ENCODE measurements around the gene SH3PXD2B. TPM values are rescaled to one million over a fixed set of nuclear protein-coding genes. Genes with fewer than 3 reads are reported as not detected.

SH3PXD2B gene
- total and polyA plus RNA-seq, 2 donors (not counting 1 experiment from before 2014, with no cell fraction given) = not detected

- TF ChIP-seq, protein P1, sequence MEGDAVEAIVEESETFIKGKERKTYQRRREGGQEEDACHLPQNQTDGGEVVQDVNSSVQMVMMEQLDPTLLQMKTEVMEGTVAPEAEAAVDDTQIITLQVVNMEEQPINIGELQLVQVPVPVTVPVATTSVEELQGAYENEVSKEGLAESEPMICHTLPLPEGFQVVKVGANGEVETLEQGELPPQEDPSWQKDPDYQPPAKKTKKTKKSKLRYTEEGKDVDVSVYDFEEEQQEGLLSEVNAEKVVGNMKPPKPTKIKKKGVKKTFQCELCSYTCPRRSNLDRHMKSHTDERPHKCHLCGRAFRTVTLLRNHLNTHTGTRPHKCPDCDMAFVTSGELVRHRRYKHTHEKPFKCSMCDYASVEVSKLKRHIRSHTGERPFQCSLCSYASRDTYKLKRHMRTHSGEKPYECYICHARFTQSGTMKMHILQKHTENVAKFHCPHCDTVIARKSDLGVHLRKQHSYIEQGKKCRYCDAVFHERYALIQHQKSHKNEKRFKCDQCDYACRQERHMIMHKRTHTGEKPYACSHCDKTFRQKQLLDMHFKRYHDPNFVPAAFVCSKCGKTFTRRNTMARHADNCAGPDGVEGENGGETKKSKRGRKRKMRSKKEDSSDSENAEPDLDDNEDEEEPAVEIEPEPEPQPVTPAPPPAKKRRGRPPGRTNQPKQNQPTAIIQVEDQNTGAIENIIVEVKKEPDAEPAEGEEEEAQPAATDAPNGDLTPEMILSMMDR (IDR thresholded peaks at IDR 0.05) = no peak
- TF ChIP-seq EZH2 (IDR thresholded peaks at IDR 0.05; ENCODE audit: borderline replicate concordance, insufficient read depth, low read depth, low read length, poor library complexity, severe bottlenecking) = no peak
- Mint-ChIP-seq H3K9me3 (ENCODE audit: insufficient read depth) (peaks cover 3% of the 10 kb centered on the region), H3K27ac (no peak overlapping the region), H3K4me3 (no peak overlapping the region), H3K4me1 (no peaks in the 10 kb centered on the region), H3K27me3 (peaks cover 4% of the 10 kb centered on the region)
- no peaks in the 10 kb centered on the region for H3K79me2 ChIP-seq (ENCODE audit: control insufficient read depth, insufficient read depth, low read length)
- no peak overlapping the region for H2AFZ ChIP-seq (ENCODE audit: insufficient read depth, low read depth, low read length, poor library complexity, severe bottlenecking)
- no peak overlapping the region for H3K9ac ChIP-seq (ENCODE audit: low read length)
- intact Hi-C loops (cut with micrococcal nuclease) = no loop called here
- H3K36me3 ChIP-seq (replicated peaks in 1 of 2; ENCODE audit: control extremely low read depth in 1 of 2, control insufficient read depth in 1 of 2, extremely low read depth in 1 of 2, insufficient read depth in 2 of 2, low read length in 1 of 2) = no peaks in the 10 kb centered on the region
- CTCF ChIA-PET = no interaction called here
- H4K20me1 ChIP-seq (ENCODE audit: control insufficient read depth, insufficient read depth, low read length, poor library complexity, severe bottlenecking) = no peaks in the 10 kb centered on the region
- ATAC-seq (ENCODE audit: low read depth) = no peak
- no peaks in the 10 kb centered on the region for H3K27me3 ChIP-seq (replicated peaks in 1 of 4; ENCODE audit: control extremely low read depth in 1 of 4, control insufficient read depth in 3 of 4, insufficient read depth in 4 of 4, low read length in 3 of 4)
- H3K27ac ChIP-seq (ENCODE audit: low read length in 2 of 2) = no peak overlapping the region
- no peak overlapping the region for H3K4me2 ChIP-seq (replicated peaks; ENCODE audit: low read depth, low read length, poor library complexity, severe bottlenecking)
- no peaks in the 10 kb centered on the region for H3K4me1 ChIP-seq (ENCODE audit: control insufficient read depth in 2 of 2, insufficient read depth in 2 of 2, low read length in 2 of 2)
- DNase-seq = no peak
- WGBS (ENCODE audit: insufficient coverage) = 83% methylated on average over 13 of the region's 13 CpGs
- H3K4me3 ChIP-seq (ENCODE audit: control extremely low read depth in 1 of 5, extremely low read depth in 1 of 5, insufficient read depth in 1 of 5, low read depth in 2 of 5, low read length in 4 of 5) = no peak overlapping the region
- POLR2A ChIA-PET = no interaction called here
- peaks cover 0 to 4% (median 0%) of the 10 kb centered on the region in 3 donors for H3K9me3 ChIP-seq (ENCODE audit: control extremely low read depth in 1 of 3, control insufficient read depth in 2 of 3, insufficient read depth in 1 of 3, low read length in 2 of 3)
Measured at GRCh38 chr5:172414531-172415361, 39.6 kb downstream of the SH3PXD2B start.

- CTCF ChIA-PET = no interaction called here
Measured at GRCh38 chr5:172413601-172414171, 40.6 kb downstream of the SH3PXD2B start.

More at GRCh38 chr5:172413601-172414171, 40.6 kb downstream of the SH3PXD2B start:
- no peak overlapping the region for H3K4me2 ChIP-seq (replicated peaks; ENCODE audit: low read depth, low read length, poor library complexity, severe bottlenecking)
- Mint-ChIP-seq H3K4me3 (no peak overlapping the region), H3K4me1 (no peaks in the 10 kb centered on the region), H3K27me3 (peaks cover 4% of the 10 kb centered on the region), H3K9me3 (ENCODE audit: insufficient read depth) (peaks cover 3% of the 10 kb centered on the region), H3K27ac (no peak overlapping the region)
- DNase-seq (no peak), ATAC-seq (ENCODE audit: low read depth) (no peak)
- H2AFZ ChIP-seq (ENCODE audit: insufficient read depth, low read depth, low read length, poor library complexity, severe bottlenecking) = no peak overlapping the region
- H3K36me3 ChIP-seq (replicated peaks in 1 of 2; ENCODE audit: control extremely low read depth in 1 of 2, control insufficient read depth in 1 of 2, extremely low read depth in 1 of 2, insufficient read depth in 2 of 2, low read length in 1 of 2) = no peaks in the 10 kb centered on the region
- 78% methylated on average over 1 of the region's 4 CpGs for WGBS (ENCODE audit: insufficient coverage)
- H3K9me3 ChIP-seq (ENCODE audit: control extremely low read depth in 1 of 3, control insufficient read depth in 2 of 3, insufficient read depth in 1 of 3, low read length in 2 of 3) = peaks cover 0 to 7% (median 0%) of the 10 kb centered on the region in 3 donors
- no peak overlapping the region for H3K4me3 ChIP-seq (ENCODE audit: control extremely low read depth in 1 of 5, extremely low read depth in 1 of 5, insufficient read depth in 1 of 5, low read depth in 2 of 5, low read length in 4 of 5)
- H3K9ac ChIP-seq (ENCODE audit: low read length) = no peak overlapping the region
- POLR2A ChIA-PET = no interaction called here
- H3K27me3 ChIP-seq (replicated peaks in 1 of 4; ENCODE audit: control extremely low read depth in 1 of 4, control insufficient read depth in 3 of 4, insufficient read depth in 4 of 4, low read length in 3 of 4) = no peaks in the 10 kb centered on the region
- H3K4me1 ChIP-seq (ENCODE audit: control insufficient read depth in 2 of 2, insufficient read depth in 2 of 2, low read length in 2 of 2) = no peaks in the 10 kb centered on the region
- intact Hi-C loops (cut with micrococcal nuclease) = no loop called here
- H3K27ac ChIP-seq (ENCODE audit: low read length in 2 of 2) = no peak overlapping the region
- TF ChIP-seq, protein P1 (IDR thresholded peaks at IDR 0.05) = no peak
- TF ChIP-seq EZH2 (IDR thresholded peaks at IDR 0.05; ENCODE audit: borderline replicate concordance, insufficient read depth, low read depth, low read length, poor library complexity, severe bottlenecking) = no peak
- H3K79me2 ChIP-seq (ENCODE audit: control insufficient read depth, insufficient read depth, low read length) = no peaks in the 10 kb centered on the region
- H4K20me1 ChIP-seq (ENCODE audit: control insufficient read depth, insufficient read depth, low read length, poor library complexity, severe bottlenecking) = no peaks in the 10 kb centered on the region

Data from B cell (primary cell).